ENCODE results near the gene GLOD5.

DNA sequence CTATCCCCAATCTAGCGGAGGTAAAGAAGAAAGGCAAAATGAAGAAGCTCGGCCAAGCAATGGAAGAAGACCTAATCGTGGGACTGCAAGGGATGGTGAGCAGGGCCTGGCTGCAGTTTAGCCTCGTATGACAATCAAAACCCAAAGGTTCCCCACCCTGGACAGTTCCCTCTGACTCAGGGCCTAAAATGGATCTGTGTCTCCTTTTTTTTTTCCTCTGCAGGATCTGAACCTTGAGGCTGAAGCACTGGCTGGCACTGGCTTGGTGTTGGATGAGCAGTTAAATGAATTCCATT lies 41.3 kb downstream of the GLOD5 start:
- no peak for TF ChIP-seq EZH2 (IDR thresholded peaks at IDR 0.05; ENCODE audit: borderline replicate concordance)
- TF ChIP-seq, protein P1, sequence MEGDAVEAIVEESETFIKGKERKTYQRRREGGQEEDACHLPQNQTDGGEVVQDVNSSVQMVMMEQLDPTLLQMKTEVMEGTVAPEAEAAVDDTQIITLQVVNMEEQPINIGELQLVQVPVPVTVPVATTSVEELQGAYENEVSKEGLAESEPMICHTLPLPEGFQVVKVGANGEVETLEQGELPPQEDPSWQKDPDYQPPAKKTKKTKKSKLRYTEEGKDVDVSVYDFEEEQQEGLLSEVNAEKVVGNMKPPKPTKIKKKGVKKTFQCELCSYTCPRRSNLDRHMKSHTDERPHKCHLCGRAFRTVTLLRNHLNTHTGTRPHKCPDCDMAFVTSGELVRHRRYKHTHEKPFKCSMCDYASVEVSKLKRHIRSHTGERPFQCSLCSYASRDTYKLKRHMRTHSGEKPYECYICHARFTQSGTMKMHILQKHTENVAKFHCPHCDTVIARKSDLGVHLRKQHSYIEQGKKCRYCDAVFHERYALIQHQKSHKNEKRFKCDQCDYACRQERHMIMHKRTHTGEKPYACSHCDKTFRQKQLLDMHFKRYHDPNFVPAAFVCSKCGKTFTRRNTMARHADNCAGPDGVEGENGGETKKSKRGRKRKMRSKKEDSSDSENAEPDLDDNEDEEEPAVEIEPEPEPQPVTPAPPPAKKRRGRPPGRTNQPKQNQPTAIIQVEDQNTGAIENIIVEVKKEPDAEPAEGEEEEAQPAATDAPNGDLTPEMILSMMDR (IDR thresholded peaks at IDR 0.05; ENCODE audit: poor library complexity): no peak

Data from hepatocyte (in vitro differentiated cells).